GM21737 (cell line): ENCODE results near the gene CASS4.
"Not testable (repeated sequence)": the region's sequence is repeated elsewhere in the genome, so short reads cannot be mapped to it uniquely, and the experiment has no call there.

Source experiments
- ATAC-seq: cut with Tn5 transposase; IDR thresholded peaks from one replicate; pipeline ENCODE4 v1.9.1; 2021; ENCODE audit warnings: mild to moderate bottlenecking, moderate library complexity; ENCODE audit not compliant: unreplicated experiment

The CASS4 gene

DNA sequence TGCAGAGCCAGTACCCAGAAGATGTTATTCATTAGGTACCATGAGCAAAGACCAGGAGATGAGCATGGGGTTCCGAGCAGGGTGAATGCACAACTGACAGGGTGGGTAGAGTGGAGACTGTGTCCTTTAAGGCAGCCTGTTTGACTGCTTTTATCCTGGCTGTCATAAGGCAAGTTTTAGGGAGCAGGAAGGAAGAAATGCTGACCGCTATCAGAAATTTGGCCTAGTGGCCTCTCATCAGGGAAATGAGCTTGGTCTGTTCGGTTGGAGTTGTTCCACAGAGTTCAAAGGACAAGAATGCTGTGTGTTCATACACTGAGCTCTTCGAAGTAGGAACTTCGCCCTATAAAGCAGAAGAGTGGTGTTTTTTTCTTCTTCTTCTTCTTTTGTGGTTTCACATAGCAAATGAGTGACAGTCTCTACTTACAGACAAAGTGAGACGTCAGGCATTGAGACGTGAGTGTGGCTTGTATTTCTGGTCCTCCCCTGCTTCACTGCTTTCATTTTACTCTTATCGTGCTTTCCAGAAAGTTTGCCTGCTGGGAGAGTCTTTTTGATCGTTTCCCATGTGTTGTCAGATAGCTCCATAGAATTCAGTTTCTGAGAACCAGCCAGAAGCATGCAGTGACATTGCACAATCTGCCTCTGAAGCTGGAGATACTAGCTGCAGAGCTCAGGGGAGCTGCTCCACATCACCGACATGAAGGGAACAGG, at the start of gene CASS4:
Gene CASS4 (plus strand): TSS at position 502 of the 714 bp plus-strand sequence. CDS start 199 bp downstream, at position 701.
- ATAC-seq, result peak; percentile 62

DNA sequence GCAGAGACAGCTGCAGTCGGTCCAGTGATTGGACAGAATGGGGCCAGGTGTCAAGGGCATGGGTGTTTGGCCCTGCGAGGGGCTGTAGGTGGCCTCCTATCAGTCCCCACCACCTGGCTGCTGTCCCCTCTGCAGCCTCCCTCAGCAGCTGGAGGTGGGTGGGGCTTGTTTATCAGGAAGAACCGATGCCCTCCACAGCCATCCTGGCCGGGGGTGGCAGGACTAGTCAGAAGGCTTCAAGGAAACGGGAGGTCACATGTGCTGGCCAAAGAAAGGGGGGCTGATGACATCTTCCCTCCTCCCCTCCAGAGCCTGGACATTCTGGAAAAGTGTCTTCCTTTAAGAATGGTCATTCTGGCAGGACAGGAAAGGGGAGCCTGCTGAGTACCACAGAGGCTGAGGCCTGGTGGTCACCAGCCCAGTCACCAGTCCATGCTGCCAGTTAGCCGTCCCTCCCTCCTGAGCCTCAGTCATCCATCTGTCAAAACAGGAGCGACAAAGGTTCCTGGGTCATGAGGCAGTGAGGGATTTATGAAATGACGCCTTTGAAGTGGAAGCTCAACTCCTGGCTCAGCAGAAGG, 49.1 kb upstream of the CASS4 start:
- ATAC-seq, result no peak

DNA sequence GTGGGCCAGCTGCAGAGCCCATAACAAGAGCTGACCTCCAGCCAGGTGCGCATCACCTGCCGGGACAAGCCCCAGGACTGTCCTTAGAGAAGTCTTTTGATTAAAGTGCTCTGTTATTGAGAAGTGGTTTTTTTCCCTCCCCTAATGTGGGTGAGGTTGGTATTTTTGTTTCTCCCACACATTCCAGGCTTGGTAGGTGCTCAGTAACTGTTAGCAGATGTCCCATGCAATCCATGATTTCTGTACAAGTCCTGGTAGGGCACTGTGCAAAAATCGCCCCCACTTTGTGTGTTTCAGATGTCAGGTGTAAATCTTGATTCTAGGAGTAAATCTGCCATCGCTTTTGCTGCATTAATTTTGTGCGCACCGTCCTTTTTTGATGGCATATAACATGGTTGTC, 48.6 kb upstream of the CASS4 start:
- no peak for ATAC-seq

DNA sequence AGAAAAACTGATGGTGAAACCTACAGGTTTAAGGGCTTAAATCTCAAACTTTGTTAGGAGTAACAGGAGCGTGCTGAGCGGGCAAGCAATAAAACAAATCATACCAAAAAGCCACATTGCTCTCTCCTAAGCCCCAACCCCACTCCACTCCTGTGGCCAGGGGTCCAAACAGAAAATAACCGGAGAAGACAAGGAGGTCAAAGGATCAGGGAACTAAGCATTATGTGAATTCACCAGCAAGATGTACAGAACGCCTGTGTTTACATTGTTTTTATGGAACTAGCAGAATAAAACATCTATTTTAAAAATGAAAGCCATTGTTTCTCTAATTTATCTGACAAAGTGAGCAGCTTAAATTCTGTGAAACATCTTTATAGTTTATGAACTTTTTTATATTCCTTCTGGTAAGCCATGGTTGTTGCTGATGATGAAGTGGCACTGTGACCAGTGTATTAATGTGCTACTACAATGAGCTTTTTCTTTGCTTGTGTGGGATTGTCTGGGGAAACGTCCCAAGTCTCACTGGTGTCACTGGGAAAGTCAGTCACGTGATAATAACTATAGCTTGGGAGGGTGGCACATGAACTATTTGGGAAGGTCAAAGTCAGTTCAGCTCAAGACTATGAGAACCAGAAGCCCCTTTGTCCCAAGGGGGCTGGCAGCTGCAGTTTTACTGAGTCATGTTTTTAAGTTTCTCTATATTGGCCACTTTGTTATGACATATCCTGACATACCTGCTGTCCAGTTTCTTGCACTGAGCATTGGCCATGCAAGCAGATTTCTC, 43.5 kb upstream of the CASS4 start:
- no peak for ATAC-seq

DNA sequence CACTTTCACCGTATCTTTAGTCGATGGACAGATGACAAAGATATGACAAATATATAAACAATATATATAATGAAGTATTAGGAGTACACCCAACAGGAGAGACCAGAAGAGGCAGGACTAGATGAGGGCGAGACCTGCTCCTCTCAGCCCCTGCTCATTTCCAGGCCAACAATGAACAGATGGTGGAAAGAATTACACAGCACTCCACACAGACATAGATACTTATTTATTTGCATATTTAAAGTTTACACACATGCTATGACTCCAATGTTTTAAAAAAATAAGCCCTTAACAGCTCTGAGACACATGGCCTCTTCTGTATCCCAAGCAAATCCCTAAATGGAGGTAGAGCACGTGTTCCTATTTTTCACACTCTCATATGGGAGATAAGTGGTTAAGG, 42.9 kb upstream of the CASS4 start:
- no peak for ATAC-seq

- ATAC-seq, result no peak
These were observed 40.1 kb upstream of the CASS4 start for GRCh38 chr20:56371977-56372376.

- ATAC-seq, result no peak
These were observed 39.2 kb upstream of the CASS4 start for GRCh38 chr20:56372850-56373249.

DNA sequence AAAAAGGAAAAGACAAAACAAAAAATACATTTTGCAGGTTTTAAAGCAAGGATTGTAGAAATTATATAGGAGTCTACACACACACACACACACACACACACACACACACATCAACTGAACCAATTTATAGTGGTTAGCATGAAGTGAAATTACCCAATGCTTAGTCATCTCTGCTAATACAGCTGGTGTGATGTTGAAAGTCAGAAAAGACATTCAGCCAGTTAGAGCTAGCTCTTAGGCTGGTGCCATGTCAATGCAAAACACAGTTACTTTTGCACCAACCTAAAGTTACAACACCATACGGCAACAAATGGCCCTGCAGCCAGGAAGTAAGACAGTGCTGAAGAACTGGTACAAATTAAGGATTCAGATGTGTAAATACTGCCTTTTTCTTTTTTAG, 38.1 kb upstream of the CASS4 start:
- no peak for ATAC-seq

DNA sequence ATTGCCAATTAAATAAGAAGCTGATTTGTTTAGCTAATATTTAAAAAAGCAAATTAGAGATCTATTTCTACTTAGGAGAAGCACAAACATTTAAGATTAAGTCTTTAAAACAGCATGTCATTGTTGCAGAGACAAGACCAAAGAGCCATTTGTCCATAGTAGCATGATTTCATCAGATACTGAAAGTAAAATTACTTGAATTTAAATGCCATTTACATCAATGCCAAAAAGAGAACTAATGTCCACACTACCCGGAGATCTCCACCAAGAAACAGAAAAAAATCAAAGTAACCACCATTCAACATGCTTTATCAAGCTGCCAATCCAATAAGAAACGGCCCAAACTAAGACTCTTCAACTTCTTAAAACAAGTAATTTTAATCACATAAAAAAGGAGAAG, 35.7 kb upstream of the CASS4 start:
- ATAC-seq, result no peak

- ATAC-seq, result no peak
These were observed 33.7 kb upstream of the CASS4 start for GRCh38 chr20:56378386-56378785.

GRCh38 chr20:56380375-56380774, 31.7 kb upstream of the CASS4 start:
- no peak for ATAC-seq

DNA sequence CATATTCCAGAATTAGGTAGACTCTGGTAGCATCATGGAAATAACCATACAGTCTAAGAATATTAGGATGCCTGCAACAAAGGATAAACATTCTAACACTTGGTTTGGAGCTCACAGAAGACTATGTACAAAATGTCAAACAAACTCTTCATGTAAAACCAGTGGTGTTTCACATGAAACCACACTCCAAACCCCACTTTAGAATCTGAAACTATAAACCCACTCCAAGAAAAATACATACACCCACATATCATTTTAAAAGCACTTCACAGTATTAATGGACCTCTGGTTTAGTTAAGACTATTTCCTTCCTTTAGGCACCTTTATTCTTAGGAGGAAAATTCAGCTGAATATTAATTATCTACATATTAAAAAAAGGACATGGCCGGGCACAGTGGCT, 30.6 kb upstream of the CASS4 start:
- ATAC-seq, result no peak

DNA sequence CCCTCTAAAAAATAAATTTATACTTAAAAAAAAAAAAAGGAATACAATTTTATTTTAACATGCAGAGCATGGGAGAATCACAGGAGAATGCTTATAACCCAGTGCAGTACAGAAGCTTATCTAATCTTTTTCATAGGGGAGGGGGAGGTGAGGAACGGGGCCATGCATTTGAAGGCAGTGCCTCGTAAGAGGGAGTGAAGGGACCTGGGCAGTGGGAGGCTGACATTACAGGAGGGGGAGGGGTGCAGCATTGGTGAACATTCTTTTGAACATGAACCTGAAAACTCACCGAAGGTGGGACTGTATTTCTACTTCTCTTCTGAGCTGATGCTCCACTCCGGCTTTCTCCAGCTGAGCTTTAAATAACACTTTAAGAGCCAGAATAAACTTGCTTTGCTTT, 29.4 kb upstream of the CASS4 start:
- no peak for ATAC-seq

- ATAC-seq, result no peak
These were observed 28.7 kb upstream of the CASS4 start for GRCh38 chr20:56383334-56383733.

DNA sequence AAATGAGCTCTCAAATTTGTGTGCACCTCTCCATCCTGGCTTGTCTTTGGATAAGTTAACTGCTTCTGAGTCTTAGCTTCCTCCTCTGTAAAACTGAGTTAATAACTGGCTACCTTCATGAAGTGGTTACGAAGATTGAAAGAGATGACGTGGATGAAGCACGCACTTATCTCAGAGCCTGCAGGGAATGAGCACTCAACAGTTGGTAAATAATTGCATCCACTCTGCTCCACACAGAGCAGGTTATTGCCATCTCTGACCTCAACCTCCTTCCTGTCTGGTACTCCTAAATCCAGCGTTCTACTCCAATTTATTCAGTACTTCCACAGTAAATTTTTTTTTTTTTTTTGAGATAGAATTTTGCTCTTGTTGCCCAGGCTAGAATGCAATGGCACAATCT, 26.9 kb upstream of the CASS4 start:
- ATAC-seq, result no peak

DNA sequence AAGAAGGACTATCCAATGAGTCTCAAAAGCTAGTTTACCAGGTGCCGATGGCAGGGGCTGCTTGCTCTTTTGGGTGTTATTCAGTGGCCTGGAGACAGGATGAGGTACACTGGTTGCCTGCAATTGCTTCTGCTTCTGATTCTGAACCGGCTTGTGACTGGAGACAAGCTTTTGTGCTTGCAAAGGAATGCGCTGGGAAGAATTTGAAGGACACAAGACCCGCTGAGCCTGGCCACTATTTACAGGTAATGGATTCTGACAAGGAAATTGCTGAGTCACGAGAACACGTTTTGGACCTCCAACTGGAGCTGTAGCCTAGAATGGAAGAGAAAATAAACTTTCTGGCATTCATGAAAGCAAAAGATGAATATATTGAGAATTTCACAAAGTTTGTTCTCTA, 25.8 kb upstream of the CASS4 start:
- ATAC-seq, result no peak

DNA sequence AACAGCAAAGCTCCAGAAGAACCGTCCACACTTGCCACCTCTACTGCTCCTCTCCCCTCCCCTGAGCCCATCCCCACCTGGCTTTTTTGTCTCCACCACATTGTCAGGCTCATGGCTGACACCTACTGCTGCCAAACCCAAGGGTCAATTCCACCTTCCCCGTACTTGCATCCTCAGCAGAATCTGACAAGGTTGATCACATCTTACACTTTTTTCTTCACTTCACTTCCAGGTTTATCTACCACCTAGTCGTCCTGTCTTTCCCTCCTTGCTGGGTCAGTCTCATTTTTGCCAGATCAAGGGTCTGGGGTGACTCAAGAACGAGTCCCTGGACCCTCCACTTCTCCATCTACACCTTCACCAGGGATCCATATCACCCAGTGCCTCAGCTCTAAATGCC, 23.2 kb upstream of the CASS4 start:
- no peak for ATAC-seq

DNA sequence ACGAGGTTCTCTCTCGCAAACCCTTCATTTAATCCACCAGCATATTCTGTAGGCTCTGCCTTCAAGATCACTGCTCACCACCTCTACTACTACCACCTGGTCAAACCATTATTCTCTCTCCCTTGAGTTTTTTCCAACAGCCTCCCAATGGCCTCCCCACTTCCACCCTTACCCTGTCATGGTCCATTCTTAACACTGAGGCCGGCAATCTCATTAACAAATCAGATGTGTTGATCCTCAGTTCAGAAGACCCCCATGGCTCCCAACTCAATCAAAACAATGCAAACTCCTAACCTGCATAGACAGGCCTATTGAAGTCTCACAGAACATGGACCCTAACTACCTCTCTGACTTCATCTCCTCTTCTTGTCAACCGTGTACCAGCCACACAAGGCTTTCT, 22.3 kb upstream of the CASS4 start:
- ATAC-seq, result no peak

GRCh38 chr20:56390396-56390795, 21.7 kb upstream of the CASS4 start:
- not testable (repeated sequence) for ATAC-seq

DNA sequence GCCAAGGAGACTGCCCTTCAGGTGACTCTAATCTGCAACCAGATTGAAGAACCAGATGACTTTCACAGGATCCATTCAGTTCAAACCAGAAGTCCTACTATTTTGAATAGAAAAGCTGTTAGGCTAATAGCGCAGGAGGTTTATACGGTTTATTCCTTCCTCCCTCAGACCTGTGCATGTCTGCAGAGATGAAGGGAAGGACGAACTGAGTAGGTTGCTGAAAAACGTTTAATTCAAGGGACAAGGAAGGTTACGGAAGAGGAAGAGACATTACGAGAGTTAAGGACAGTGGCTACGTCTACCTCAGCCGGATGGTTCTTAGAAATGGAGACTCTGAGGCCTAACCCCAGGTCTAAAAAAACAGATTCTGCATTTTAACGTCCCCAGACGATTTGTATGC, 21.0 kb upstream of the CASS4 start:
- ATAC-seq, result no peak

GRCh38 chr20:56391596-56392131, 20.4 kb upstream of the CASS4 start:
- ATAC-seq, result peak; percentile 38
